Lung (tissue), 12 donors: ENCODE data around the gene CAMK2B. TPM values are rescaled to one million over a fixed set of nuclear protein-coding genes. Genes with fewer than 3 reads are reported as not detected.

Experiments used
- ATAC-seq: fragments of 200-7000 bp; cut with Tn5 transposase; one replicate; pipeline ENCODE4 v1.9.1; 2020; ENCODE audit warnings: moderate number of reproducible peaks; ENCODE audit not compliant: insufficient read depth, low FRiP score
- DNase-seq, 3 donors: peaks; one replicate each; pipeline ENCODE4 v3.0.0-alpha.2; 2013 to 2017
- H3K27ac ChIP-seq, 2 donors: one replicate each; pipeline ENCODE4 v1.5.1; 2013; ENCODE audit warnings: mild to moderate bottlenecking in 2 of 2, moderate library complexity in 2 of 2, control low read depth in 1 of 2, inconsistent platforms in 1 of 2, low read depth in 1 of 2, low read length in 1 of 2
- H3K27me3 ChIP-seq, 3 donors: one replicate each; pipeline ENCODE4 v1.5.1; 2013; ENCODE audit warnings: low read length in 2 of 3; ENCODE audit not compliant: control insufficient read depth in 3 of 3, insufficient read depth in 3 of 3
- H3K36me3 ChIP-seq, 4 donors: one replicate each; pipeline ENCODE4 v1.5.1; 2013; ENCODE audit warnings: low read length in 4 of 4, mild to moderate bottlenecking in 1 of 4, moderate library complexity in 1 of 4; ENCODE audit not compliant: control insufficient read depth in 4 of 4, insufficient read depth in 4 of 4
- H3K4me1 ChIP-seq, 5 donors: one replicate each; pipeline ENCODE4 v1.5.1; 2013; ENCODE audit warnings: low read length in 5 of 5, mild to moderate bottlenecking in 2 of 5, moderate library complexity in 1 of 5; ENCODE audit not compliant: control insufficient read depth in 5 of 5, insufficient read depth in 5 of 5
- H3K4me3 ChIP-seq: one replicate; pipeline ENCODE4 v1.5.1; 2013; ENCODE audit warnings: mild to moderate bottlenecking, control low read depth, moderate library complexity
- H3K9ac ChIP-seq, 2 donors: one replicate each; pipeline ENCODE4 v1.5.1; 2013; ENCODE audit warnings: low read length in 2 of 2, control low read depth in 1 of 2; ENCODE audit not compliant: insufficient read depth in 1 of 2
- H3K9me3 ChIP-seq, 4 donors: one replicate each; pipeline ENCODE4 v1.5.1; 2013; ENCODE audit warnings: low read length in 3 of 4, mild to moderate bottlenecking in 1 of 4, moderate library complexity in 1 of 4; ENCODE audit not compliant: control insufficient read depth in 4 of 4, insufficient read depth in 3 of 4
- CTCF ChIP-seq: IDR thresholded peaks from 2 replicates; pipeline ENCODE4 v1.5.1; 2012; ENCODE audit warnings: mild to moderate bottlenecking; ENCODE audit errors: control extremely low read depth, extremely low read depth
- WGBS, 2 donors: extraction: QIAGEN DNeasy Blood & Tissue Kit; methylation state at CpG; one replicate each; pipeline ENCODE4 v1.1.7; 2013; 5-methylcytosine and 5-hydroxymethylcytosine counted together
- polyA plus RNA-seq, 2 donors: library from polyadenylated mRNA; stranded (reverse); fragments of 200-250 nt; gene quantifications; one replicate each; pipeline ENCODE4 v1.2.1, GENCODE V29; 2013
- total RNA-seq, 2 donors: library from RNA; depleted of rRNA in 1 of 2; stranded (reverse); fragments of >200 nt in 1 of 2; gene quantifications; one replicate each; pipeline ENCODE4 v1.2.1, GENCODE V29; 2014 to 2021
- donor health status: control.
- donor health status: control.
- donor health status: Bipolar disorder and iron deficiency.
- donor health status: healthy.
- donor health status: DM: yes; HTN: yes; CAD: no.

The CAMK2B gene
- total and polyA plus RNA-seq, 4 donors = 0.12 to 0.80 (median 0.33) TPM

GRCh38 chr7:44307301-44307900 is 18.0 kb downstream of the CAMK2B start:
- no peak overlapping the region for H3K4me3 ChIP-seq
- no peak for ATAC-seq
- peak overlapping the region in 1 of 2 donors; percentile 13 for H3K27ac ChIP-seq

GRCh38 chr7:44306606-44307005 is 18.8 kb downstream of the CAMK2B start:
- peaks cover 0 to 4% (median 0%) of the 10 kb centered on the region in 4 donors for H3K9me3 ChIP-seq
- peaks cover 0 to 3% (median 0%) of the 10 kb centered on the region in 3 donors for H3K27me3 ChIP-seq
- no peak for TF ChIP-seq CTCF
- H3K27ac ChIP-seq = peak overlapping the region in 1 of 2 donors; percentile 12
- ATAC-seq = no peak
- peaks cover 0 to 5% (median 0%) of the 10 kb centered on the region in 5 donors for H3K4me1 ChIP-seq
- peak in 1 of 3 donors; percentile 8 for DNase-seq
- H3K36me3 ChIP-seq = no peaks in the 10 kb centered on the region
- 40 to 52% methylated on average over 2 of the region's 2 CpGs for WGBS, 2 donors
- no peak overlapping the region for H3K9ac ChIP-seq
- H3K4me3 ChIP-seq = no peak overlapping the region

More at GRCh38 chr7:44307301-44307900, 18.0 kb downstream of the CAMK2B start:
- Histone ChIP-seq H3K4me1 (peaks cover 0 to 5% (median 0%) of the 10 kb centered on the region in 5 donors), H3K36me3 (no peaks in the 10 kb centered on the region), H3K9ac (no peak overlapping the region), H3K9me3 (peaks cover 0 to 4% (median 0%) of the 10 kb centered on the region in 4 donors), H3K27me3 (peaks cover 0 to 3% (median 0%) of the 10 kb centered on the region in 3 donors)
- 80 to 87% methylated on average over 6 to 7 of the region's 7 CpGs for WGBS, 2 donors
- DNase-seq = peak in 2 of 3 donors; percentile 43 to 51
- no peak for TF ChIP-seq CTCF

- Histone ChIP-seq H3K27ac (no peak overlapping the region), H3K9me3 (peaks cover 0 to 4% (median 0%) of the 10 kb centered on the region in 4 donors), H3K27me3 (peaks cover 0 to 3% (median 0%) of the 10 kb centered on the region in 3 donors), H3K4me1 (peaks cover 0 to 5% (median 0%) of the 10 kb centered on the region in 5 donors), H3K9ac (no peak overlapping the region), H3K36me3 (no peaks in the 10 kb centered on the region), H3K4me3 (no peak overlapping the region)
- DNase-seq = peak in 1 of 3 donors; percentile 9
- no peak for ATAC-seq
- 80 to 87% methylated on average over 12 of the region's 12 CpGs for WGBS, 2 donors
- TF ChIP-seq CTCF = no peak
Measured at GRCh38 chr7:44305564-44306507, 19.6 kb downstream of the CAMK2B start.
